HEK293 (cell line): ENCODE data around the gene PDCD1LG2.

Source experiments
- CTCF ChIA-PET: fragments of 350-600 bp; formaldehyde crosslinking; extraction: SDS; loops from one replicate; lab custom pipeline; 2021; ENCODE audit warnings: antibody characterized with exemption; lab: Yijun Ruan, JAX
- POLR2A ChIA-PET: fragments of 300-600 bp; formaldehyde crosslinking; extraction: SDS; loops from one replicate; lab custom pipeline; 2020; ENCODE audit warnings: antibody characterized with exemption, inconsistent platforms; lab: Yijun Ruan, JAX
- H3K27ac ChIP-seq: fragments of 200-500 bp; sonication (Bioruptor generic); 2 replicates; pipeline ENCODE4 v1.5.1; 2014; ENCODE audit warnings: low read depth, low read length, control low read depth, inconsistent platforms; ENCODE audit errors: extremely low read depth
- H3K36me3 ChIP-seq, 2 experiments: fragments of 200-500 bp in 1 of 2; sonication (Bioruptor generic) in 1 of 2; 1 replicate in 1 of 2; 2 replicates in 1 of 2; pipeline ENCODE4 v1.5.1; 2014 to 2017; ENCODE audit warnings: inconsistent platforms in 2 of 2, low read length in 2 of 2; ENCODE audit not compliant: control insufficient read depth in 2 of 2, insufficient read depth in 1 of 2
- H3K4me1 ChIP-seq: fragments of 200-500 bp; sonication (Bioruptor generic); 2 replicates; pipeline ENCODE4 v1.5.1; 2014; ENCODE audit warnings: mild to moderate bottlenecking, low read length, inconsistent platforms; ENCODE audit not compliant: control insufficient read depth, insufficient read depth
- H3K4me3 ChIP-seq: 2 replicates; pipeline ENCODE4 v1.5.1; 2011; ENCODE audit warnings: low read depth, mild to moderate bottlenecking, control low read depth, low read length, moderate library complexity
- H3K9me3 ChIP-seq: fragments of 200-500 bp; sonication (Bioruptor generic); 2 replicates; pipeline ENCODE4 v1.5.1; 2014; ENCODE audit warnings: low read depth, low read length, inconsistent platforms; ENCODE audit not compliant: control insufficient read depth, insufficient read depth
- EGR2 ChIP-seq: fragments of 450-650 bp; formaldehyde crosslinking; IDR thresholded peaks from 2 replicates; pipeline ENCODE4 v1.5.1; 2016; ENCODE audit warnings: low read depth, missing biosample characterization, missing genetic modification characterization
- GLIS2 ChIP-seq: fragments of 450-650 bp; formaldehyde crosslinking; IDR thresholded peaks from 2 replicates; pipeline ENCODE4 v1.5.1; 2016; ENCODE audit warnings: missing biosample characterization, missing genetic modification characterization
- IKZF3 ChIP-seq: fragments of 450-650 bp; IDR thresholded peaks from 2 replicates; pipeline ENCODE4 v1.5.0; 2018; ENCODE audit warnings: missing biosample characterization, mild to moderate bottlenecking, missing genetic modification characterization, moderate library complexity
- SP3 ChIP-seq: fragments of 450-650 bp; formaldehyde crosslinking; IDR thresholded peaks from 2 replicates; pipeline ENCODE4 v1.5.1; 2016; ENCODE audit warnings: missing biosample characterization, missing genetic modification characterization
- WT1 ChIP-seq: fragments of 450-650 bp; formaldehyde crosslinking; IDR thresholded peaks from 2 replicates; pipeline ENCODE4 v1.5.1; 2016; ENCODE audit warnings: missing biosample characterization, missing genetic modification characterization
- ZBTB1 ChIP-seq: fragments of 450-650 bp; formaldehyde crosslinking; IDR thresholded peaks from 2 replicates; pipeline ENCODE4 v1.5.1; 2016; ENCODE audit warnings: missing biosample characterization, missing genetic modification characterization
- ZFP37 ChIP-seq: fragments of 450-650 bp; formaldehyde crosslinking; IDR thresholded peaks from 2 replicates; pipeline ENCODE4 v1.5.1; 2016; ENCODE audit warnings: missing biosample characterization, missing genetic modification characterization
- ZIC2 ChIP-seq: fragments of 450-650 bp; formaldehyde crosslinking; IDR thresholded peaks from 2 replicates; pipeline ENCODE4 v1.5.1; 2016; ENCODE audit warnings: missing biosample characterization, missing genetic modification characterization
- ZNF10 ChIP-seq: fragments of 450-650 bp; formaldehyde crosslinking; IDR thresholded peaks from 2 replicates; pipeline ENCODE4 v1.5.1; 2017; ENCODE audit warnings: missing biosample characterization, missing genetic modification characterization
- ZNF133 ChIP-seq: fragments of 450-650 bp; formaldehyde crosslinking; IDR thresholded peaks from 2 replicates; pipeline ENCODE4 v1.5.1; 2016; ENCODE audit warnings: missing biosample characterization, missing genetic modification characterization
- ZNF155 ChIP-seq: fragments of 450-650 bp; formaldehyde crosslinking; IDR thresholded peaks from 2 replicates; pipeline ENCODE4 v1.5.1; 2016; ENCODE audit warnings: missing biosample characterization, missing genetic modification characterization
- ZNF16 ChIP-seq: fragments of 450-650 bp; formaldehyde crosslinking; IDR thresholded peaks from 2 replicates; pipeline ENCODE4 v1.5.1; 2016; ENCODE audit warnings: low read depth, missing biosample characterization, missing genetic modification characterization
- ZNF175 ChIP-seq: fragments of 450-650 bp; formaldehyde crosslinking; IDR thresholded peaks from 2 replicates; pipeline ENCODE4 v1.5.1; 2016; ENCODE audit warnings: missing biosample characterization, missing genetic modification characterization
- ZNF211 ChIP-seq: fragments of 450-650 bp; formaldehyde crosslinking; IDR thresholded peaks from 2 replicates; pipeline ENCODE4 v1.5.1; 2016; ENCODE audit warnings: low read depth, missing biosample characterization, missing genetic modification characterization
- ZNF221 ChIP-seq: fragments of 450-650 bp; formaldehyde crosslinking; IDR thresholded peaks from 2 replicates; pipeline ENCODE4 v1.5.1; 2017; ENCODE audit warnings: missing biosample characterization, missing genetic modification characterization, borderline replicate concordance
- ZNF274 ChIP-seq, 2 experiments: fragments of 200-500 bp in 1 of 2; fragments of 450-650 bp in 1 of 2; sonication (Bioruptor generic) in 1 of 2; formaldehyde crosslinking in 1 of 2; IDR thresholded peaks; 2 replicates each; pipeline versions ENCODE4 v1.5.1 to v1.6.1; 2014 to 2016; ENCODE audit warnings: borderline replicate concordance in 1 of 2, inconsistent platforms in 1 of 2, low read length in 1 of 2, missing biosample characterization in 1 of 2, missing genetic modification characterization in 1 of 2
- ZNF404 ChIP-seq: fragments of 450-650 bp; formaldehyde crosslinking; IDR thresholded peaks from 2 replicates; pipeline ENCODE4 v1.5.1; 2017; ENCODE audit warnings: missing biosample characterization, missing genetic modification characterization
- ZNF426 ChIP-seq: fragments of 450-650 bp; formaldehyde crosslinking; IDR thresholded peaks from 2 replicates; pipeline ENCODE4 v1.5.1; 2017; ENCODE audit warnings: missing biosample characterization, missing genetic modification characterization, mild to moderate bottlenecking, inconsistent platforms, moderate library complexity
- ZNF514 ChIP-seq: fragments of 450-650 bp; formaldehyde crosslinking; IDR thresholded peaks from 2 replicates; pipeline ENCODE4 v1.5.1; 2016; ENCODE audit warnings: missing biosample characterization, missing genetic modification characterization
- ZNF555 ChIP-seq: fragments of 450-650 bp; formaldehyde crosslinking; conservative IDR thresholded peaks from 2 replicates; pipeline ENCODE4 v1.5.1; 2017; ENCODE audit warnings: missing biosample characterization, mild to moderate bottlenecking, missing genetic modification characterization, inconsistent platforms
- ZNF561 ChIP-seq: fragments of 450-650 bp; IDR thresholded peaks from 2 replicates; pipeline ENCODE4 v1.5.1; 2018; ENCODE audit warnings: missing biosample characterization, missing genetic modification characterization, borderline replicate concordance
- ZNF610 ChIP-seq: fragments of 450-650 bp; formaldehyde crosslinking; IDR thresholded peaks from 2 replicates; pipeline ENCODE4 v1.5.1; 2016; ENCODE audit warnings: missing biosample characterization, missing genetic modification characterization, borderline replicate concordance
- ZNF660 ChIP-seq: fragments of 450-650 bp; IDR thresholded peaks from 2 replicates; pipeline ENCODE4 v1.5.1; 2018; ENCODE audit warnings: missing biosample characterization, mild to moderate bottlenecking, missing genetic modification characterization
- ZNF76 ChIP-seq: fragments of 450-650 bp; formaldehyde crosslinking; IDR thresholded peaks from 2 replicates; pipeline ENCODE4; 2016; ENCODE audit warnings: low read depth, missing biosample characterization, missing genetic modification characterization, borderline replicate concordance
- ZNF768 ChIP-seq: fragments of 450-650 bp; formaldehyde crosslinking; IDR thresholded peaks from 2 replicates; pipeline ENCODE4 v1.5.1; 2018; ENCODE audit warnings: missing biosample characterization, mild to moderate bottlenecking, missing genetic modification characterization
- ZNF843 ChIP-seq: fragments of 450-650 bp; formaldehyde crosslinking; IDR thresholded peaks from 2 replicates; pipeline ENCODE4 v1.5.1; 2016; ENCODE audit warnings: missing biosample characterization, missing genetic modification characterization
- ZSCAN16 ChIP-seq: fragments of 450-650 bp; formaldehyde crosslinking; IDR thresholded peaks from 2 replicates; pipeline ENCODE4 v1.5.1; 2016; ENCODE audit warnings: missing biosample characterization, missing genetic modification characterization
- TF ChIP-seq, protein P1 (sequence below): fragments of 450-650 bp; formaldehyde crosslinking; IDR thresholded peaks from 2 replicates; pipeline ENCODE4 v1.5.1; 2016; ENCODE audit warnings: missing biosample characterization, missing genetic modification characterization, borderline replicate concordance
- TF ChIP-seq, protein P2 (sequence below): fragments of 450-650 bp; IDR thresholded peaks from 2 replicates; pipeline ENCODE4 v1.5.1; 2018; ENCODE audit warnings: missing biosample characterization, missing genetic modification characterization
- TF ChIP-seq, protein P3 (sequence below): fragments of 450-650 bp; IDR thresholded peaks from 2 replicates; pipeline ENCODE4 v1.5.1; 2018; ENCODE audit warnings: missing biosample characterization, mild to moderate bottlenecking, missing genetic modification characterization

Gene PDCD1LG2

DNA sequence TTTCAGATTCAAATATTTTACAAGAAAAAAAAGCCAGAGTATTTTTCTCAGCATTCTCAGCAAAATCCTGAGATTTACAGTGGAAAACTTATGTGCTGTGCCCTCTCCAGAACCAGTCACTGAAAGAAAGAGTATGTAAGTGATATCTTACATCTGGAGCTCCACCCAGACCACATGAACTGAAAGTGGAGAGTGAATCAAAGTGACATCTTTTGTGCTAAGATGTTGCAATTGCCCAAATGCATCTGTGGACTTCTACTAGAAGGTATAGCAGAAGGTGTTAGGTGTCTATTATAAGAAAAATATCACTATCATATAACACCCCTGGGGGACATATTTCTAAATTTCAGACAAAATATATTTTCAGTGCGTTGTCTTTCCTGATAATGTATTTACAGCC, 69.5 kb downstream of the PDCD1LG2 start:
- TF ChIP-seq ZNF175 (tag by site-specific recombination) (no peak), ZNF404 (tag by site-specific recombination) (no peak), ZNF76 (tag by site-specific recombination) (no peak), ZNF274 (IDR thresholded peaks at IDR 0.05; ENCODE audit: low read length) (no peak), ZNF274 (tag by site-specific recombination; IDR thresholded peaks at IDR 0.05; ENCODE audit: borderline replicate concordance) (no peak), SP3 (tag by site-specific recombination) (no peak), ZNF843 (no peak), ZNF155 (tag by site-specific recombination) (no peak), ZNF514 (tag by site-specific recombination) (no peak), WT1 (no peak), ZSCAN16 (tag by site-specific recombination) (no peak), ZNF10 (no peak), IKZF3 (tag by site-specific recombination) (no peak), ZNF555 (tag by site-specific recombination) (no peak)
- TF ChIP-seq, protein P1, sequence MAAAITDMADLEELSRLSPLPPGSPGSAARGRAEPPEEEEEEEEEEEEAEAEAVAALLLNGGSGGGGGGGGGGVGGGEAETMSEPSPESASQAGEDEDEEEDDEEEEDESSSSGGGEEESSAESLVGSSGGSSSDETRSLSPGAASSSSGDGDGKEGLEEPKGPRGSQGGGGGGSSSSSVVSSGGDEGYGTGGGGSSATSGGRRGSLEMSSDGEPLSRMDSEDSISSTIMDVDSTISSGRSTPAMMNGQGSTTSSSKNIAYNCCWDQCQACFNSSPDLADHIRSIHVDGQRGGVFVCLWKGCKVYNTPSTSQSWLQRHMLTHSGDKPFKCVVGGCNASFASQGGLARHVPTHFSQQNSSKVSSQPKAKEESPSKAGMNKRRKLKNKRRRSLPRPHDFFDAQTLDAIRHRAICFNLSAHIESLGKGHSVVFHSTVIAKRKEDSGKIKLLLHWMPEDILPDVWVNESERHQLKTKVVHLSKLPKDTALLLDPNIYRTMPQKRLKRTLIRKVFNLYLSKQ (tag by site-specific recombination), result no peak
- CTCF ChIA-PET, result interaction anchor here (1.9 kb wide), 1 partner anchor 10 kb away, joined by 11 read pairs; no protein-coding TSS in a partner anchor

DNA sequence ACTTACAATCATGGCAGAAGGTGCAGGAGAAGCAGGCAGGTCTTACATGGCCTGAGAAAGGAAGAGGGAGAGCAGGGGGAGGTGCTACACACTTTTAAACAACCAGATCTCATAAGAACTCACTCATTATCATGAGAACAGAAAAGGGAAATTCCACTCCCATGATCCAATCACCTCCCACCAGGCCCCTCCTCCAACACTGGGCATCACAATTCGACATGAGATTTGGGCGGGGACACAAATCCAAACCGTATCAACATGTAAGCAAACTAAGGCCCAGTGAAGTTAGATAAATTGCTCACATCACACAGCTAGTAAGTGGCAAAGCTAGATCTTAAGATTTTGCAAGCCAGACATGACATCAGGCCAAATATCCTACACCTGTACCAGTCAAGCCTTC, 70.3 kb downstream of the PDCD1LG2 start:
- Histone ChIP-seq H3K36me3 (no peaks in the 10 kb centered on the region), H3K9me3 (no peaks in the 10 kb centered on the region), H3K27ac (no peak overlapping the region), H3K4me3 (no peak overlapping the region), H3K4me1 (no peaks in the 10 kb centered on the region)
- CTCF ChIA-PET, result interaction anchor here (1.9 kb wide), 1 partner anchor 9 kb away, joined by 11 read pairs; no protein-coding TSS in a partner anchor
- POLR2A ChIA-PET, result no interaction called here
- TF ChIP-seq ZFP37 (tag by site-specific recombination) (no peak), ZNF211 (tag by site-specific recombination) (no peak), ZBTB1 (tag by site-specific recombination) (no peak), ZNF768 (tag by site-specific recombination) (no peak), ZNF221 (tag by site-specific recombination) (no peak), ZNF175 (tag by site-specific recombination) (no peak), ZIC2 (tag by site-specific recombination) (no peak), ZNF660 (no peak), GLIS2 (tag by site-specific recombination) (no peak), ZNF426 (tag by site-specific recombination) (no peak), ZNF561 (tag by site-specific recombination) (no peak), ZNF133 (tag by site-specific recombination) (no peak), ZNF16 (tag by site-specific recombination) (no peak), ZNF610 (tag by site-specific recombination) (no peak), EGR2 (tag by site-specific recombination) (no peak)
- TF ChIP-seq, protein P2, sequence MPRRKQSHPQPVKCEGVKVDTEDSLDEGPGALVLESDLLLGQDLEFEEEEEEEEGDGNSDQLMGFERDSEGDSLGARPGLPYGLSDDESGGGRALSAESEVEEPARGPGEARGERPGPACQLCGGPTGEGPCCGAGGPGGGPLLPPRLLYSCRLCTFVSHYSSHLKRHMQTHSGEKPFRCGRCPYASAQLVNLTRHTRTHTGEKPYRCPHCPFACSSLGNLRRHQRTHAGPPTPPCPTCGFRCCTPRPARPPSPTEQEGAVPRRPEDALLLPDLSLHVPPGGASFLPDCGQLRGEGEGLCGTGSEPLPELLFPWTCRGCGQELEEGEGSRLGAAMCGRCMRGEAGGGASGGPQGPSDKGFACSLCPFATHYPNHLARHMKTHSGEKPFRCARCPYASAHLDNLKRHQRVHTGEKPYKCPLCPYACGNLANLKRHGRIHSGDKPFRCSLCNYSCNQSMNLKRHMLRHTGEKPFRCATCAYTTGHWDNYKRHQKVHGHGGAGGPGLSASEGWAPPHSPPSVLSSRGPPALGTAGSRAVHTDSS (tag by site-specific recombination), result no peak
- TF ChIP-seq, protein P3, sequence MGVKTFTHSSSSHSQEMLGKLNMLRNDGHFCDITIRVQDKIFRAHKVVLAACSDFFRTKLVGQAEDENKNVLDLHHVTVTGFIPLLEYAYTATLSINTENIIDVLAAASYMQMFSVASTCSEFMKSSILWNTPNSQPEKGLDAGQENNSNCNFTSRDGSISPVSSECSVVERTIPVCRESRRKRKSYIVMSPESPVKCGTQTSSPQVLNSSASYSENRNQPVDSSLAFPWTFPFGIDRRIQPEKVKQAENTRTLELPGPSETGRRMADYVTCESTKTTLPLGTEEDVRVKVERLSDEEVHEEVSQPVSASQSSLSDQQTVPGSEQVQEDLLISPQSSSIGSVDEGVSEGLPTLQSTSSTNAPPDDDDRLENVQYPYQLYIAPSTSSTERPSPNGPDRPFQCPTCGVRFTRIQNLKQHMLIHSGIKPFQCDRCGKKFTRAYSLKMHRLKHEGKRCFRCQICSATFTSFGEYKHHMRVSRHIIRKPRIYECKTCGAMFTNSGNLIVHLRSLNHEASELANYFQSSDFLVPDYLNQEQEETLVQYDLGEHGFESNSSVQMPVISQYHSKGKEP (tag by site-specific recombination), result no peak

More for the DNA sequence above, 69.5 kb downstream of the PDCD1LG2 start:
- POLR2A ChIA-PET, result no interaction called here
- Histone ChIP-seq H3K4me3 (no peak overlapping the region), H3K36me3 (no peaks in the 10 kb centered on the region), H3K4me1 (no peaks in the 10 kb centered on the region), H3K9me3 (no peaks in the 10 kb centered on the region), H3K27ac (no peak overlapping the region)
